ENCODE measurements around the gene PROKR1. TPM values are rescaled to one million over a fixed set of nuclear protein-coding genes. Genes with fewer than 3 reads are reported as not detected.

The PROKR1 gene
- total and polyA plus RNA-seq, 2 donors (not counting 3 experiments of a cell fraction or from before 2014, with no cell fraction given): not detected

DNA sequence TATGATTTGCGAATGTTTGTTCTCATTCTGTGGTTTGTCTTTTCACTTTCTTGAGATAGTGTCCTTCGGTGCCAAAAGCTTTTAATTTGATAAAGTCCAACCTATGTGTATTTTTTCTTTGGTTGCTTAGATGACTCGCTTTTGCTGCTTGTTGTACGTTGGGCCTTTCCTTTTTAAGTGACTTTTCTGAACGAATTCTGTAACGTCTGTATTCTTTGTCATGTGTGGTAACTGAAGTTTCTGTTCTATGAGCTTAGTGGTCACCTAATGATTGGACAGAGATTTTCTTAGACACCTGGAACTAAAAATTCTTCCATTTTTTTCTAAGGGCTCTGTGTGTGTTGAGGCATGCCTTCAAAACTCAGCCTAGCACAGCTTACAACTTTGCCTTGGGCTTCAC is 19.6 kb upstream of the PROKR1 start:
- no peak overlapping the region for H3K4me2 ChIP-seq (ENCODE audit: insufficient read depth, low read length)
- POLR2A ChIA-PET: no interaction called here
- dilution Hi-C loops (cut with MboI; ENCODE audit: extremely low pct_ligation_motif_present, low sequenced_read_pairs): no loop called here
- H3K36me3 ChIP-seq (ENCODE audit: control insufficient read depth in 2 of 2, extremely low read depth in 1 of 2, insufficient read depth in 2 of 2, low read length in 2 of 2): no peaks in the 10 kb centered on the region
- no peak overlapping the region for H3K27ac ChIP-seq (ENCODE audit: insufficient read depth, low read depth, low read length)
- intact Hi-C loops (cut with micrococcal nuclease): no loop called here
- H3K4me1 ChIP-seq (ENCODE audit: control insufficient read depth, extremely low read depth, insufficient read depth, low read length): no peaks in the 10 kb centered on the region
- FAIRE-seq: no peak
- H3K27me3 ChIP-seq (ENCODE audit: control insufficient read depth in 2 of 2, insufficient read depth in 2 of 2, low read length in 2 of 2): peaks cover 2 to 7% of the 10 kb centered on the region in 2 experiments
- no peaks in the 10 kb centered on the region for H4K20me1 ChIP-seq (replicated peaks; ENCODE audit: control insufficient read depth, extremely low read depth, insufficient read depth, low read length)
- no peaks in the 10 kb centered on the region for H3K9me1 ChIP-seq (replicated peaks; ENCODE audit: control insufficient read depth, extremely low read depth, insufficient read depth, low read length)
- BruUV-seq (replicated peaks): no TSS peak
- no peak overlapping the region for H3K9ac ChIP-seq (replicated peaks; ENCODE audit: extremely low read depth, insufficient read depth, low read length)
- no peaks in the 10 kb centered on the region for H3K79me2 ChIP-seq (ENCODE audit: control insufficient read depth, insufficient read depth, low read length)
- no peak overlapping the region for H3K4me3 ChIP-seq (replicated peaks in 1 of 3; ENCODE audit: insufficient read depth in 1 of 3, low read depth in 1 of 3, low read length in 3 of 3)
- TF ChIP-seq MYC (IDR thresholded peaks at IDR 0.05; ENCODE audit: low read depth, low read length) (no peak), FOS (IDR thresholded peaks at IDR 0.05; ENCODE audit: borderline replicate concordance, insufficient read depth, low read length) (no peak)
- no peak for DNase-seq (ENCODE audit: low read depth, low spot score)
- H2AFZ ChIP-seq (ENCODE audit: low read depth, low read length): no peak overlapping the region
- no peaks in the 10 kb centered on the region for H3K9me3 ChIP-seq (replicated peaks; ENCODE audit: control insufficient read depth, insufficient read depth, low read length)
- CTCF ChIA-PET: interaction anchor here (0.8 to 1.2 kb wide), 3 partner anchors 15 to 136 kb away, joined by 3 to 4 read pairs (median 3); no protein-coding TSS in a partner anchor

DNA sequence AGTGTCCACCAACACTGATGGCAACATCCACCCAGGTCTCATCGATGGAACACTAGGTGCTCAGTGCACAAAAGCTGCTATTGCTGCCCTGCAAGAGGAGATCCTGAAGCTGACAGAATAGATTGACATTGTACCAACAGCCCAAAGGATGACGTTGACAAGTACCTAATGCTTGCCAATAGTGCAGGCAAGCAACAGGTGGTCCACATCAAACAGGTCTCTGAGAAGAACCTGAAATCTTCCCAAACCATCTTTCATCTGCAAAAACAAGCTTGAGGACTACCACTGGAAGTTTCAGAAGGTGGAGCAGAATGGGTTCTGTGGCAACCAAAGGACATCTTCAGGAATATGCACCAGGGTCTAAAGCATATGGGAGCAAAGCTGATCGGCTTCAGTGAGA is 15.8 kb upstream of the PROKR1 start:
- H3K9me3 ChIP-seq (replicated peaks; ENCODE audit: control insufficient read depth, insufficient read depth, low read length): no peaks in the 10 kb centered on the region
- no peaks in the 10 kb centered on the region for H4K20me1 ChIP-seq (replicated peaks; ENCODE audit: control insufficient read depth, extremely low read depth, insufficient read depth, low read length)
- peaks cover 3 to 23% of the 10 kb centered on the region in 2 experiments for H3K27me3 ChIP-seq (ENCODE audit: control insufficient read depth in 2 of 2, insufficient read depth in 2 of 2, low read length in 2 of 2)
- dilution Hi-C loops (cut with MboI; ENCODE audit: extremely low pct_ligation_motif_present, low sequenced_read_pairs): no loop called here
- no peak overlapping the region for H3K27ac ChIP-seq (ENCODE audit: insufficient read depth, low read depth, low read length)
- no peak for FAIRE-seq
- no peak overlapping the region for H2AFZ ChIP-seq (ENCODE audit: low read depth, low read length)
- TF ChIP-seq POLR2AphosphoS5 (IDR thresholded peaks at IDR 0.05; ENCODE audit: insufficient read depth, low read depth, low read length) (no peak), EZH2 (IDR thresholded peaks at IDR 0.05; ENCODE audit: borderline replicate concordance, low read depth, low read length, severe bottlenecking) (no peak), GATA2 (IDR thresholded peaks at IDR 0.05; ENCODE audit: insufficient read depth, insufficient read length, low read depth, low read length) (no peak), JUN (IDR thresholded peaks at IDR 0.05; ENCODE audit: borderline replicate concordance, insufficient read depth, insufficient read length, low read depth) (no peak), MYC (IDR thresholded peaks at IDR 0.05; ENCODE audit: low read depth, low read length) (no peak), FOS (IDR thresholded peaks at IDR 0.05; ENCODE audit: borderline replicate concordance, insufficient read depth, low read length) (no peak), POLR2A (IDR thresholded peaks at IDR 0.05; ENCODE audit: low read depth, low read length) (no peak)
- TF ChIP-seq, protein P1, sequence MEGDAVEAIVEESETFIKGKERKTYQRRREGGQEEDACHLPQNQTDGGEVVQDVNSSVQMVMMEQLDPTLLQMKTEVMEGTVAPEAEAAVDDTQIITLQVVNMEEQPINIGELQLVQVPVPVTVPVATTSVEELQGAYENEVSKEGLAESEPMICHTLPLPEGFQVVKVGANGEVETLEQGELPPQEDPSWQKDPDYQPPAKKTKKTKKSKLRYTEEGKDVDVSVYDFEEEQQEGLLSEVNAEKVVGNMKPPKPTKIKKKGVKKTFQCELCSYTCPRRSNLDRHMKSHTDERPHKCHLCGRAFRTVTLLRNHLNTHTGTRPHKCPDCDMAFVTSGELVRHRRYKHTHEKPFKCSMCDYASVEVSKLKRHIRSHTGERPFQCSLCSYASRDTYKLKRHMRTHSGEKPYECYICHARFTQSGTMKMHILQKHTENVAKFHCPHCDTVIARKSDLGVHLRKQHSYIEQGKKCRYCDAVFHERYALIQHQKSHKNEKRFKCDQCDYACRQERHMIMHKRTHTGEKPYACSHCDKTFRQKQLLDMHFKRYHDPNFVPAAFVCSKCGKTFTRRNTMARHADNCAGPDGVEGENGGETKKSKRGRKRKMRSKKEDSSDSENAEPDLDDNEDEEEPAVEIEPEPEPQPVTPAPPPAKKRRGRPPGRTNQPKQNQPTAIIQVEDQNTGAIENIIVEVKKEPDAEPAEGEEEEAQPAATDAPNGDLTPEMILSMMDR (IDR thresholded peaks at IDR 0.05; ENCODE audit: extremely low read depth in 1 of 2, insufficient read depth in 1 of 2, low read depth in 1 of 2, low read length in 2 of 2): no peak
- TF ChIP-seq, protein P2, sequence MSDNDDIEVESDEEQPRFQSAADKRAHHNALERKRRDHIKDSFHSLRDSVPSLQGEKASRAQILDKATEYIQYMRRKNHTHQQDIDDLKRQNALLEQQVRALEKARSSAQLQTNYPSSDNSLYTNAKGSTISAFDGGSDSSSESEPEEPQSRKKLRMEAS (IDR thresholded peaks at IDR 0.05; ENCODE audit: insufficient read depth, insufficient read length): no peak
- H3K4me1 ChIP-seq (ENCODE audit: control insufficient read depth, extremely low read depth, insufficient read depth, low read length): no peaks in the 10 kb centered on the region
- intact Hi-C loops (cut with micrococcal nuclease): no loop called here
- ChIA-PET POLR2A (no interaction called here), CTCF (interaction anchor here (0.9 to 2.7 kb wide), 4 partner anchors 10 to 140 kb away, joined by 3 to 8 read pairs (median 4); no protein-coding TSS in a partner anchor)
- H3K4me3 ChIP-seq (replicated peaks in 1 of 3; ENCODE audit: insufficient read depth in 1 of 3, low read depth in 1 of 3, low read length in 3 of 3): no peak overlapping the region
- no peak overlapping the region for H3K9ac ChIP-seq (replicated peaks; ENCODE audit: extremely low read depth, insufficient read depth, low read length)
- no peaks in the 10 kb centered on the region for H3K9me1 ChIP-seq (replicated peaks; ENCODE audit: control insufficient read depth, extremely low read depth, insufficient read depth, low read length)
- BruUV-seq (replicated peaks): no TSS peak
- DNase-seq (ENCODE audit: low read depth, low spot score): no peak
- no peaks in the 10 kb centered on the region for H3K79me2 ChIP-seq (ENCODE audit: control insufficient read depth, insufficient read depth, low read length)
- H3K36me3 ChIP-seq (ENCODE audit: control insufficient read depth in 2 of 2, extremely low read depth in 1 of 2, insufficient read depth in 2 of 2, low read length in 2 of 2): no peaks in the 10 kb centered on the region
- no peak overlapping the region for H3K4me2 ChIP-seq (ENCODE audit: insufficient read depth, low read length)

Measured in endothelial cell of umbilical vein (primary cell).